Midbrain (tissue), 1 donor: ENCODE data around the gene AUP1.
"Not testable (repeated sequence)": the region's sequence is repeated elsewhere in the genome, so short reads cannot be mapped to it uniquely, and the experiment has no call there.

Source experiments
- DNase-seq: peaks from one replicate; lab custom pipeline; 2025; lab: John Stamatoyannopoulos, UW

Gene AUP1, protein sequence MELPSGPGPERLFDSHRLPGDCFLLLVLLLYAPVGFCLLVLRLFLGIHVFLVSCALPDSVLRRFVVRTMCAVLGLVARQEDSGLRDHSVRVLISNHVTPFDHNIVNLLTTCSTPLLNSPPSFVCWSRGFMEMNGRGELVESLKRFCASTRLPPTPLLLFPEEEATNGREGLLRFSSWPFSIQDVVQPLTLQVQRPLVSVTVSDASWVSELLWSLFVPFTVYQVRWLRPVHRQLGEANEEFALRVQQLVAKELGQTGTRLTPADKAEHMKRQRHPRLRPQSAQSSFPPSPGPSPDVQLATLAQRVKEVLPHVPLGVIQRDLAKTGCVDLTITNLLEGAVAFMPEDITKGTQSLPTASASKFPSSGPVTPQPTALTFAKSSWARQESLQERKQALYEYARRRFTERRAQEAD

GRCh38 chr2:74529357-74530238, at the start of gene AUP1, which contains the start of gene HTRA2:
AUP1 (minus strand) TSS chr2:74529706; CDS start chr2:74529629, 77 bp downstream.
HTRA2 (plus strand) TSS chr2:74529933; CDS start chr2:74530007, 74 bp downstream.
- peak; percentile 99 for DNase-seq

DNA sequence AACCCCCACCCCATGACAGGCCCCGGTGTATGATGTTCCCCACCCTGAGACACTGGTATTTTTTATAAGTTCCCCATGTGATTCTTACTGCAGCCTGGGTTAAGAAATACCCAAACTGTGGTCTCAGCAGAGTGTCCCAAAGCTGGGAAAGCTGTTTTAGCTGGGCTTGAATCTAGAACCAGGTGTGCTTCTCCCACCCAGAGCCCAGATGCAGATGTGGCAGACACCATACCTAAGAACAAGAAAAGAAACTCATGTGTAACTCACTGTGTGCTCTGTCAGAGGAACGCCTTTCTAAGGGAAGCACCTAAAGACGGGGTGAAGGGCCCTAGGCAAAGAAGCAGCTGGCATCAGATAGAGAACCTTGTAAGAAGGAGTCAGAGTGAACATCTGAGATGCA, 48.9 kb upstream of the AUP1 start:
- DNase-seq, result no peak

GRCh38 chr2:74577448-74577847, 47.9 kb upstream of the AUP1 start:
- DNase-seq, result no peak

GRCh38 chr2:74576863-74577229, 47.3 kb upstream of the AUP1 start:
- DNase-seq, result peak; percentile 27

DNA sequence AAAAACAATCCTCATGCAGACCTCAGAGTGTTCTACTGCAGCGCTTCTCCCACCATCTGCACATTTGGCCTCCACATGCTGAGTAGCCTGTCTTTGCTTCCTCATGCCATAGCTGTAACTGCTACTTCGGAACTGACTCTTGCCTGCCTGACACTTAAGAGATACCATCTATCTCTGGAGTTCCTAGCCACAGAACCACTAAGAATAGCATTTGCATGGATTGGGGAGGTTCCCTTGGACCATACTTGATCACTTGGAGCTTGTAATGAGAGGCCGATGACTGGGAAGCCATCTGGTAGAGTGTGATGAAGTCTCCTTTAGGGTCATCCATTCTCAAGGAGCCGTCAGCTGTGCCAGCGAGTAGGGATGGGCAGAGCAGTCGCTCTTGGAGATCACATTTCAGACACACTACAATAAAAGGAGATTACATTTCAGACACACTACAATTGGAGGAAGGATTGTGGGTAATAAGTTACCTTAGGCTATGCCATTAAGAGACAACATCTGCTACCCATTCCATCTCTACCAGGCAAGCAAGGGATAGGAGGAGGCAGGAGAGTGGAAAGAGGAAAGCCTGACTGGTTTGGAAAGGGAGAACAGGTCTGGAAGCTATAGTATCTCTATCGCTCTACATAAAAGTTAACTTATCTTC, 46.8 kb upstream of the AUP1 start:
- no peak for DNase-seq

DNA sequence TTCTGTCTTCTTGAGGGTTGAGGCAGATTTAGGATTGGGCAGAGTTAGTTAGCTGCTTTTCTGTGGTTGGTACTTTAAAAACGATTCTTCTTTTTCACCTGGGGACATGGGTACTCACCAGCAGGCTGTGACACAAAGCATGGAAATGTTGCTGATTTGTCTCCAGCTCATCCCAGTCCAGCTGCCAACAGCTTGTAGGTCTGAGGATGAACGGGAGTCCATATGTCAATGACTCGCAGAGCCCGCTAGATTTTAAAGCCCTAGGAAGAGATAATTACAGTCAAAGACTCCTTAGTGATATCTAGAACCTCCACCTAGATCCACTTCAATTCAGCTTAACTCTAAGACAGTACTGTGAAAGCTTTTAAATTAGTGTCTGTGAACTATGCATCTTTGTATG, 45.8 kb upstream of the AUP1 start:
- DNase-seq, result no peak

- DNase-seq, result peak; percentile 11
Measured at GRCh38 chr2:74573747-74574562, 44.4 kb upstream of the AUP1 start.

- no peak for DNase-seq
Measured at GRCh38 chr2:74572178-74572925, 42.8 kb upstream of the AUP1 start.

DNA sequence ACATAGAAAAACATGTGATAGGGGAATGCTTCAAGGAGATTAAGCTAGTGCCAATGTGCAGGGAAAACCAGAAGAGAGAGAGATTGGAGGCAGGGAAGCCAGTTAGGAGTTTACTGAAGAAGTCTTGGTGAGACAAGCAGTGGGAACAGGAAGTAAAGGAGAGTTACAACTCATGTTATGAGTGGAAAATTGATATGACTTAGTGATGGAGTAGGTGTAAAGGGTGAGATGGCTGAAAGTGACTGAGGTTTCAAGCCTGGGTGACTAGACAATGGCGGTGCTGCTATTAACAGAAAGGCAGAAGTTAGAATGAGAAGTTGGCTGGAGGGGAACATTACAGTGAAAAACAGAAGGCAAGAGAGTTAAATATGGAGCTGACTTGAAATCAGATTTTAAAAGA, 41.6 kb upstream of the AUP1 start:
- DNase-seq, result no peak

- DNase-seq, result no peak
Measured at GRCh38 chr2:74569686-74570085, 40.2 kb upstream of the AUP1 start.

GRCh38 chr2:74567881-74568280, 38.4 kb upstream of the AUP1 start:
- DNase-seq, result no peak

- DNase-seq, result no peak
Measured at GRCh38 chr2:74566754-74567085, 37.2 kb upstream of the AUP1 start.

- no peak for DNase-seq
Measured at GRCh38 chr2:74566076-74566753, 36.7 kb upstream of the AUP1 start.

GRCh38 chr2:74564222-74564621, 34.7 kb upstream of the AUP1 start:
- DNase-seq, result no peak

DNA sequence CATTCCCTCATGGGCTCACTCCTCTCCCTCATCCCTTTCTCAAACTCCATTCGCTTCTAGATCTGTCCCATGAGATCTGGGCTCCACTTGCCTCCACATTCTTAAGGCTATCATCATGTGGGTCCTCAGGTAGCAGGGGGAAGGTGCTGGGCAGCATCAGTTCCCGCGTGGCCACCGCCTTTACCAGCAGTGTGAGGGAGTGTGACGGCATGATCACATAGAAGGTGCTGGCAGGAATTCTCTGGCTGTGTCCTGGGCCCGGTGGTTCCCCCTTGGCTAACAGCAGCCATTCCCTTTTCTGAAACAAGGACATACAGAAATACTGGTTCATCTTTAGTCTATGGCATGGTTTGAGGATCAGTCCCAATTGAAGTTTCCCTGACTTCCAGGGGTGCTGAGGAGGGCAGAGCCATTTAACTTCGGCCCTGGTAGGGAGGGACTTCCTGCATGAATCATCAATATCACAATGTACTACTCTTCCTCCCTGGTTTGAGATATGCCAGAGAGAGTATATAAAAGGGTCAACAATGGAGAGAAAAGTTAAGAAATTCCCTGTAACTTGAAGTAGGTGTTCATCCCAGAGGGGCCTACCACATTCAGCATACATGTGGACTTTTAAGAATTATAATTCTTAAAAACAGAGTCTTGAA, 32.7 kb upstream of the AUP1 start:
- no peak for DNase-seq

DNA sequence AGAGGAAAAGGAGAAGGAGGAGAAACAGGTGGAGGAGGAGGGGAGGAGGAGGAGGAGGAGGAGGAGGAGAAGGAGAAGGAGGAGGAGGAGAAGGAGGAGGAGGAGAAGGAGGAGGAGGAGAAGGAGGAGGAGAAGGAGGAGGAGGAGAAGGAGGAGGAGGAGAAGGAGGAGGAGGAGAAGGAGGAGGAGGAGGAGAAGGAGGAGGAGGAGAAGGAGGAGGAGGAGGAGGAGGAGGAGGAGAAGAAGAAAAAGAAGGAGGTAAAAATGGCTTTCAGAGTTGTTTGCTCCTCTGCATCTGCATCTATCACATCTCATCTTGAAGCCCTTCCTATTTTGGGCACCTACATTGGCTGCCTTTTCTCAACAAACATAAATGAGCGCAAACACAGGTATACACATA, 31.5 kb upstream of the AUP1 start:
- DNase-seq, result not testable (repeated sequence)

- DNase-seq, result no peak
Measured at GRCh38 chr2:74560591-74560990, 31.1 kb upstream of the AUP1 start.

DNA sequence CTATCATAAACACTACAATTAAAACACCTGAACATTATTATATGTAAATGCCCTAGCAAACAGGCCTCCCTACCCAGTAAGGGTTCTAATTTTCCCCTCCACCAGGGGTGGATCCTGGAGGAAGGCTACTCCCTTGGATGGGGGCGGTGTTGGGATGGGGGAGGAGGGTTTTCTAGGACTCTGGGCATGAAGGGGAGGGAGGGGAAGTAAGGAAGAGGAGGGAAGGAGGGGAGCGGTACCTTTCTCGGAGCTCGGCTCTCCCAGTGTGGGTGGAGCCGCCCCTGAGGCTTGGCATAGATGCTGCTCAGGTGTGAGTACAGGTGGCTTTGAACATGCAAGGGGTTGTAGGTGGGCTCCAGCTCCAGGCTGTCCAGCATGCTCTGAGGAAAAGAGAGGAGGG, 30.4 kb upstream of the AUP1 start:
- no peak for DNase-seq

GRCh38 chr2:74558284-74559230, 29.1 kb upstream of the AUP1 start:
- no peak for DNase-seq
